ENCODE measurements around the gene C20orf173.

The C20orf173 gene

GRCh38 chr20:35529552-35529951 lies at the start of gene C20orf173:
TSS of gene C20orf173 (minus strand) at chr20:35529652. CDS start at chr20:35529373, 279 bp downstream.
- TF ChIP-seq CTCF (IDR thresholded peaks at IDR 0.05; ENCODE audit: low read depth, low read length): no peak
- DNase-seq (ENCODE audit: extremely low read depth, low read depth): no peak

- no peak for TF ChIP-seq CTCF (IDR thresholded peaks at IDR 0.05; ENCODE audit: low read depth, low read length)
Measured at GRCh38 chr20:35579196-35579595, 49.7 kb upstream of the C20orf173 start.

GRCh38 chr20:35578469-35578868 lies 49.0 kb upstream of the C20orf173 start:
- no peak for DNase-seq (ENCODE audit: extremely low read depth, low read depth)
- TF ChIP-seq CTCF (IDR thresholded peaks at IDR 0.05; ENCODE audit: low read depth, low read length): no peak

More at GRCh38 chr20:35579196-35579595, 49.7 kb upstream of the C20orf173 start:
- no peak for DNase-seq (ENCODE audit: extremely low read depth, low read depth)

GRCh38 chr20:35576816-35577215 lies 47.4 kb upstream of the C20orf173 start:
- TF ChIP-seq CTCF (IDR thresholded peaks at IDR 0.05; ENCODE audit: low read depth, low read length): no peak
- no peak for DNase-seq (ENCODE audit: extremely low read depth, low read depth)

GRCh38 chr20:35575958-35576357 lies 46.5 kb upstream of the C20orf173 start:
- TF ChIP-seq CTCF (IDR thresholded peaks at IDR 0.05; ENCODE audit: low read depth, low read length): no peak
- no peak for DNase-seq (ENCODE audit: extremely low read depth, low read depth)

GRCh38 chr20:35572838-35573237 lies 43.4 kb upstream of the C20orf173 start:
- DNase-seq (ENCODE audit: extremely low read depth, low read depth): no peak
- TF ChIP-seq CTCF (IDR thresholded peaks at IDR 0.05; ENCODE audit: low read depth, low read length): no peak

GRCh38 chr20:35571555-35571954 lies 42.1 kb upstream of the C20orf173 start:
- TF ChIP-seq CTCF (IDR thresholded peaks at IDR 0.05; ENCODE audit: low read depth, low read length): no peak

More at GRCh38 chr20:35571555-35571954, 42.1 kb upstream of the C20orf173 start:
- no peak for DNase-seq (ENCODE audit: extremely low read depth, low read depth)
